Renal cortex interstitium (tissue), 11 donors: ENCODE data around the gene MICA. TPM values are rescaled to one million over a fixed set of nuclear protein-coding genes. Genes with fewer than 3 reads are reported as not detected.
"Not testable (repeated sequence)": the region's sequence is repeated elsewhere in the genome, so short reads cannot be mapped to it uniquely, and the experiment has no call there.

Experiments used
- DNase-seq, 11 donors: peaks; one replicate each; pipeline ENCODE4 v3.0.0-alpha.2; 2013; ENCODE audit warnings: low read depth in 9 of 11, low spot score in 4 of 11; ENCODE audit errors: extremely low read depth in 1 of 11
- polyA plus RNA-seq, 3 donors: library from polyadenylated mRNA; unstranded; fragments of 120-200 nt; gene quantifications; one replicate each; pipeline ENCODE4 v1.2.1, GENCODE V29; 2013; ENCODE audit not compliant: insufficient read length in 3 of 3

The MICA gene
- polyA plus RNA-seq, 3 donors = 5.7 to 10.9 (median 7.3) TPM

- DNase-seq = no peak
These were observed 26.4 kb upstream of the MICA start for GRCh38 chr6:31377029-31377428.

- no peak for DNase-seq
These were observed 25.2 kb upstream of the MICA start for GRCh38 chr6:31378062-31378720.

- DNase-seq = no peak
These were observed 24.7 kb upstream of the MICA start for GRCh38 chr6:31378721-31379103.

GRCh38 chr6:31379850-31380249 is 23.5 kb upstream of the MICA start:
- DNase-seq = no peak

- no peak for DNase-seq
These were observed 21.7 kb upstream of the MICA start for GRCh38 chr6:31381666-31382065.

- DNase-seq = no peak
These were observed 20.2 kb upstream of the MICA start for GRCh38 chr6:31383149-31383548.

- DNase-seq = no peak
These were observed 18.4 kb upstream of the MICA start for GRCh38 chr6:31385041-31385440.

- DNase-seq = no peak
These were observed 17.3 kb upstream of the MICA start for GRCh38 chr6:31386099-31386498.

GRCh38 chr6:31386977-31387376 is 16.4 kb upstream of the MICA start:
- no peak for DNase-seq

GRCh38 chr6:31388916-31389801 is 14.2 kb upstream of the MICA start:
- not testable (repeated sequence) for DNase-seq

- DNase-seq = not testable (repeated sequence)
These were observed 13.6 kb upstream of the MICA start for GRCh38 chr6:31389802-31390132.

- DNase-seq = no peak
These were observed 9.5 kb upstream of the MICA start for GRCh38 chr6:31393932-31394331.

- no peak for DNase-seq
These were observed 9.0 kb upstream of the MICA start for GRCh38 chr6:31394381-31394780.

- DNase-seq = no peak
These were observed 7.6 kb upstream of the MICA start for GRCh38 chr6:31395832-31396231.

GRCh38 chr6:31396422-31397152 is 6.8 kb upstream of the MICA start:
- DNase-seq = peak in 5 of 11 donors; percentile 62 to 71 (median 65)

- DNase-seq = not testable (repeated sequence)
These were observed 6.3 kb upstream of the MICA start for GRCh38 chr6:31397153-31397499.

GRCh38 chr6:31397901-31398525 is 5.4 kb upstream of the MICA start:
- no peak for DNase-seq

- DNase-seq = peak; percentile 59 to 87 (median 81)
These were observed 3.6 kb upstream of the MICA start for GRCh38 chr6:31399589-31400466.
